Keratinocyte (primary cell): ENCODE results near the gene ZNF275.
"Not testable (repeated sequence)": the region's sequence is repeated elsewhere in the genome, so short reads cannot be mapped to it uniquely, and the experiment has no call there.

Experiments
- CTCF ChIP-seq, 3 experiments: IDR thresholded peaks in 1 of 3; conservative IDR thresholded peaks in 1 of 3; optimal IDR thresholded peaks in 1 of 3; 2 replicates in 2 of 3; 3 replicates in 1 of 3; pipeline versions ENCODE3 to v1.5.1; 2011; ENCODE audit warnings: low read length in 3 of 3, mild to moderate bottlenecking in 3 of 3, moderate library complexity in 2 of 3, control low read depth in 1 of 3, inconsistent platforms in 1 of 3; ENCODE audit not compliant: insufficient read depth in 2 of 3; ENCODE audit errors: extremely low read depth in 1 of 3
- EZH2 ChIP-seq: IDR thresholded peaks from one replicate; pipeline ENCODE4 v1.6.1; 2012; ENCODE audit warnings: inconsistent platforms, mild to moderate bottlenecking, low read length, moderate library complexity

- not testable (repeated sequence) for TF ChIP-seq CTCF (optimal IDR thresholded peaks at IDR 0.05 in 1 of 3, IDR thresholded peaks at IDR 0.05 in 1 of 3, conservative IDR thresholded peaks at IDR 0.05 in 1 of 3; ENCODE audit: extremely low read depth in 1 of 3, insufficient read depth in 2 of 3, low read length in 3 of 3); EZH2
Measured at GRCh38 chrX:153285678-153286077, 48.3 kb upstream of the ZNF275 start.
